Right ventricle myocardium inferior (tissue), 1 donor: ENCODE data around the gene DAZ3. TPM values are rescaled to one million over a fixed set of nuclear protein-coding genes. Genes with fewer than 3 reads are reported as not detected.
"Not testable (repeated sequence)": the region's sequence is repeated elsewhere in the genome, so short reads cannot be mapped to it uniquely, and the experiment has no call there.

Experiments used
- ATAC-seq: fragments of 200-7000 bp; cut with Tn5 transposase; one replicate; pipeline ENCODE4 v1.9.1; 2020; ENCODE audit warnings: mild to moderate bottlenecking, moderate library complexity
- DNase-seq: peaks from one replicate; pipeline ENCODE4 v3.0.0; 2021; ENCODE audit errors: missing footprints
- intact Hi-C: fragments of 100-400 bp; cut with DNase I; formaldehyde crosslinking; loops from one replicate; pipeline ENCODE4 v1.11.0; 2022
- long read RNA-seq: library from polyadenylated mRNA; unstranded; transcript quantifications from one replicate; pipeline ENCODE4 v2.0.0, GENCODE V29; 2021
- total RNA-seq: library from RNA; stranded (reverse); fragmentation: NEBNext Ultra II Directional; extraction: Animal tissue kit (Norgen Biotek cat#: 25700); gene quantifications from one replicate; pipeline ENCODE4 v1.2.1, GENCODE V29; 2021
- donor health status: DM: no; HTN: yes; CAD: no; lungs with severe emphysema.

DAZ3 gene
- total RNA-seq = not detected
- long read RNA-seq = 0 reads

GRCh38 chrY:24813293-24813692 is at the start of gene DAZ3:
TSS of gene DAZ3 (minus strand) at chrY:24813393. CDS start at chrY:24813185, 208 bp downstream.
- DNase-seq, ATAC-seq, intact Hi-C loops: not testable (repeated sequence)

- intact Hi-C loops, ATAC-seq: not testable (repeated sequence)
Observed at GRCh38 chrY:24833619-24834018, 20.4 kb upstream of the DAZ3 start, which contains the start of gene DAZ4. TSS of gene DAZ4 (plus strand) at chrY:24833919. CDS start at chrY:24834127, 208 bp downstream.

GRCh38 chrY:24825069-24825468 is 11.9 kb upstream of the DAZ3 start:
- intact Hi-C loops, DNase-seq, ATAC-seq: not testable (repeated sequence)

More at GRCh38 chrY:24833619-24834018, 20.4 kb upstream of the DAZ3 start, which contains the start of gene DAZ4:
- DNase-seq = not testable (repeated sequence)

- ATAC-seq, intact Hi-C loops, DNase-seq: not testable (repeated sequence)
Observed at GRCh38 chrY:24824184-24824879, 11.1 kb upstream of the DAZ3 start.

GRCh38 chrY:24821836-24822235 is 8.6 kb upstream of the DAZ3 start:
- ATAC-seq, intact Hi-C loops, DNase-seq: not testable (repeated sequence)

Other genes starting within 250 kb of the DAZ3 start
- not detected for gene BPY2B, start 195.4 kb downstream of the DAZ3 start, total RNA-seq
- not detected for gene DAZ4, start 20.5 kb upstream of the DAZ3 start, total RNA-seq
- gene BPY2C, start 238.7 kb upstream of the DAZ3 start, total RNA-seq = not detected